GM19397 (cell line): ENCODE data around the gene TOM1L2.
"Not testable (repeated sequence)": the region's sequence is repeated elsewhere in the genome, so short reads cannot be mapped to it uniquely, and the experiment has no call there.

Source experiments
- ATAC-seq: cut with Tn5 transposase; IDR thresholded peaks from one replicate; pipeline ENCODE4 v1.9.1; 2021; ENCODE audit warnings: mild to moderate bottlenecking, moderate library complexity; ENCODE audit not compliant: unreplicated experiment

TOM1L2 gene

DNA sequence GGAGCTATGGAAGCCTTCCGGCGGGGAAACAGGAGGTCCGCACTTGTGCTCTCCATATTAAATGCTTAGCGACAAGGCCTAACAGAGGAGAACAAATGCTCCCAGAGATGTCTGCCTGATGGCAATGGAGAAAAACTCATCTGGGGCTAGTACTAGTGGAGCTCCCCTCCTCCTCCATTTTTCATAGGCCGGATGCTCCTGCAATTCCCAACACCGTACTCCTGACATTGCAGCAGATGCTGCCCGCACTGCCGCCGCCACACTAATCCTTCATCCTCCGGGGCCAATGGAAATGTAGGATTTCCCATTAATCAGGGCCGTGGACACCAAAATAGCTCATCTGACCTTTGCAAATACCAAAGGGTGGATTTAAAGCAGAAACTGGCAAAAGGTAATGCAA, 27.5 kb downstream of the TOM1L2 start:
- ATAC-seq, result no peak

- ATAC-seq, result no peak
These were observed 28.0 kb downstream of the TOM1L2 start for GRCh38 chr17:17944242-17944641.

- no peak for ATAC-seq
These were observed 28.8 kb downstream of the TOM1L2 start for GRCh38 chr17:17943281-17943984.

- no peak for ATAC-seq
These were observed 29.4 kb downstream of the TOM1L2 start for GRCh38 chr17:17942846-17943245.

DNA sequence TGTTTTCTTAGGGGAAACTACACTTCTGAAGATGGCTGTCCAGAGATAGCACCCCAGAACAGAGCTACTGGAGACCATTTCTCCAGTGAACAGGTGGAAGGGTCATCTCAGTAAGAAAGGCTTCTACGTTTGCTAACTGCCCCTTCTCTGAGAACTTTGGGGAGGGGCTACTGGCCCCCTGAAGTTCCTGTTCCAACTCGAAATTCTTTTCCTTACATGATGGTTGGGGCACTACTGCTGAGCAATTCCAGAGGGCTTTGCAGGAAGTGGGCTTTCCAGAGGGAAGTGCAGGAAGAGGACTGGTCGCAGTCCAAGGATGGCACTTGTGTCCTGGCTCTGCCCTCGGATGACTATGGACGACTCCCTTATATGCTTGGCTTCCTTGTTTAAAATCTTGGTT, 31.2 kb downstream of the TOM1L2 start:
- no peak for ATAC-seq

DNA sequence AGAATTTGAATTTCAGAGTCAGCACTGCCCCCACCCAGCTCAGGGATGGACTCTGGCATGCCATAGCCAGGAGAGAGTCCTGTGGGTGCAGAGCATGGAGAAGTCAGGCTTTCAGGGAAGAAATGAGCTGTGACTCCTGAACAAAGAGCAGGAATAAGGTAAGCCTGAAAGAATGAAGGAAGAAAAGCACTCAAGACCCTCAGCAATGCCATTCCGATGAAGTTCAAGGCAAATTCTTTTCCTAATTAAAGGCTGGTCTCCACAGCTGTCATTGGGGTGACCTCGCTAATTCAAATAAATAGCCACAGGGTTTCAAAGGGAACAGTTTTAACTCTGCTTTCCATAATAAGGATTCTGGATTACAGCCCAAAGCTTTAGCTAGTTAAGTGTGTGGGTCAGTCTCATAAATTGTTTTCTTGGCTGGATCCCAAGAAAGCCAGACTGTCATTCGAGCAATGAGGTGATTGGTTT, 31.7 kb downstream of the TOM1L2 start:
- ATAC-seq, result no peak

- ATAC-seq, result not testable (repeated sequence)
These were observed 32.3 kb downstream of the TOM1L2 start for GRCh38 chr17:17939941-17940340.

- no peak for ATAC-seq
These were observed 33.7 kb downstream of the TOM1L2 start for GRCh38 chr17:17938388-17939107.

- no peak for ATAC-seq
These were observed 34.2 kb downstream of the TOM1L2 start for GRCh38 chr17:17937958-17938357.

DNA sequence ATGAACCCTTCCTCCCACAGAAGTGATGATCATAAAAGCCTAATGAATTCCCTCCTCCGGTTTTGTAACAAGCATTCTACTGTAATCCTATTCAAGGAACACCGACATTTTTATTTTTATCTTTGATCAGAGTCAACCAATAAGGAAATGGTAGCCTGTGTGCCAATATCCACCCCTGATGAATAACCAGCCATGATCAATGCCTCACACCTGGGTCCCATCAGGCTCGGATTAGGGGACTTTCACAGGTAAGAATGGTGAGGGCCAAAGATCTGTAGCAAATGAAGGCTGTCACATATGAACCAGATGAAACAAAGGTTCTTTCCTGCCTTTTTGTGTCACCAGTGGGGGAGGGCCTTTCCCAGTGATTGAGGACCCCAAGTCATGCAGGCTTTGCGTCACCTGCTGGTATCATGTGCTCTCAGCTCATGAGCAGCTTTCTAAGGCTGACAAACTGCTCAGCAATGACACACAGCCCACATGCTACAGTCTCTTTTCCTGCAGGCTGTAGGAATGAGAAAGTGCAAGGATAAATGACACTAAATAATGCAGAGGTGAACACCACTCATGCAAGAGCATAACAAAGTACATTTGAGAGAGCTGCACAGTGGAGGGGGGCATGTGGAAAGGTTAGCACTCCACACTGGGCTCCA, 34.9 kb downstream of the TOM1L2 start:
- no peak for ATAC-seq

- no peak for ATAC-seq
These were observed 36.6 kb downstream of the TOM1L2 start for GRCh38 chr17:17935321-17936271.

DNA sequence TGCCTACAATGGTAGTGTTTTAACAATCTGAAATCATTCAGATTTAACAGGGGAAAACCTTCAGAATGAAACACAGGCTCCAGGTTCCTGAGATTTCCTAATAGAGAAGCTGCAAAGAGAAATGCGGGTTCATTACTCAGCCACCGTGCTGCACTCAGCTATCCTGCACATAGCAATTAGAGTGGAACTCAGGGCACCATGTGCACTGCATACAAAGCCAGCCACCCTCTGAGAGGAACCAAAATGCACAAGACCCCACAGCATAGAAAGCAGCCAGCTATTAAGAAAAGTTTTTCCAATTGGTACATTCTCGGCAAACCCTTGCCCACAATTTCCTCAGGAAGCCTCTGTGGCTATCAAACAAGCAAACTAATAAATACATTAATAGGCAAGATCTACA, 37.4 kb downstream of the TOM1L2 start:
- ATAC-seq, result no peak

DNA sequence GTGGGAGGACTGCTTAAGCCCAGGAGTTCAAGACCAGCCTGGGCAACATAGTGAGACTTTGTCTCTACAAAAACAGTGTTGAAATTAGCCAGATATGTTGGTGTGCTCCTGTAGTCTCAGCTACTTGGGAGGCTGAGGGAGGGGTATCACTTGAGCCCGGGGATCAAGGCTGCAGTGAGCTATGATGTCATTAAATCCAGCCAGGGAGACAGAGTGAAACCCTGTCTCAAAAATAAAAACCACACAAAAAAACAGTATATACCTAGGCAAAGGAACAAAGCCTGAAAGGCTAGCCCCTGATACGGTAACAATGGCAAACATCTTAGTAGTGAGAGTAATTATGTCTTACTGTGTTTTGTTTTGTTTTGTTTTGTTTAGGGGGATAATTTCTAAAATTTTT, 38.0 kb downstream of the TOM1L2 start:
- no peak for ATAC-seq

DNA sequence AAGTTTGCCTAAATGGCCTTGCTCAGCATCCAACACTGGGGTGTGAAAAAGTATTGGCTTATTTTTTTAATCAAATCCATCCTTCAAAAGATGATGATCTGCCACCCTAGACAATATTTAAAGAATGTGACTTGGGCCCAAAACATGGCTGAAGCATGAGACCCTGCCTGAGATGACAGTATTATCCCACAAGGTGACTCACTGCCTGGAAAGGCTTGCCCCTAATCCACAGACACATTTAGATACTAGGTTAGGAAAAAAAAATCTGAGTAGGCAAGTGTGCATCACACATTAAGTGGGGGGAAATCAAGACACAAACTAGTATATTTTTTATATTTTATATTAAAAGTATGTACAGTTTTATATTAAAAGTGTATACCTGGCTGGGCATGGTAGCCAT, 38.4 kb downstream of the TOM1L2 start:
- ATAC-seq, result no peak

DNA sequence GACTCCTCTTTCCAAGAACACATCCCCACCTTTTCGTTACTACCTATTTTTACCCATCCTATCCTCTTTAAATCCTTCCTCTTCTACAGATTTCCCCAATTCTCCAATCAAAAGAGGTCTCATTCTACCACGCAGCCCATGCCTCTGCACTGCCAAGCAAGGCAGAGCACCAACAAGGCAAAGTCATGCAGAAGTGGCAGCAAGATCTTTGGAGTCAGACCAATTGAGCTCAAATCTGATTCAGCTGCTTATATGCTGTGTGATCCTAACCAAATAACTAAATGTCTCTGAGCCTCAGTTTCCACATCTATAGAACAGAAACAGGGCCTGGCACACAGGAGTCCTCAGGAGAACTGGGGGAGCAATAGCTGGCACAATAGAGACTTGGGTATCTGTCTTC, 41.0 kb downstream of the TOM1L2 start:
- no peak for ATAC-seq

DNA sequence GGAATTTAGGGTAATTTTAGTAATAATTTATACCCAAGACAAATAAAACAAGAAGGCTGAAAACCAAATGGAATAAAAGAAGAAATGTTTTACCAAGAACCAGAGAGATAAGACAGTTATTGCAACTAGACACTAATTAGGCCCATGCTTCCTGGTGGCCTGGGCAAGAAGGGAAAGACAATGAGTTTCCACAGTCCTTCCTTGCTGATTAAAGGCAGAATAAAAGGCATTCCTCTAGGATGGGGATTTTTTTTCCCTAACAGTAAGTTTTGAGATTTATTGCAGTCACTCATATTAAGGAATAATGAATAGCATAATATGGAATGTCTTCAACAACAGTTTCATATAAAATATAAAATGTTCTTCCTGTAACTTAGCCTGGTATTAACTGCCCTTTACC, 41.5 kb downstream of the TOM1L2 start:
- no peak for ATAC-seq

- no peak for ATAC-seq
These were observed 42.4 kb downstream of the TOM1L2 start for GRCh38 chr17:17929655-17930380.

DNA sequence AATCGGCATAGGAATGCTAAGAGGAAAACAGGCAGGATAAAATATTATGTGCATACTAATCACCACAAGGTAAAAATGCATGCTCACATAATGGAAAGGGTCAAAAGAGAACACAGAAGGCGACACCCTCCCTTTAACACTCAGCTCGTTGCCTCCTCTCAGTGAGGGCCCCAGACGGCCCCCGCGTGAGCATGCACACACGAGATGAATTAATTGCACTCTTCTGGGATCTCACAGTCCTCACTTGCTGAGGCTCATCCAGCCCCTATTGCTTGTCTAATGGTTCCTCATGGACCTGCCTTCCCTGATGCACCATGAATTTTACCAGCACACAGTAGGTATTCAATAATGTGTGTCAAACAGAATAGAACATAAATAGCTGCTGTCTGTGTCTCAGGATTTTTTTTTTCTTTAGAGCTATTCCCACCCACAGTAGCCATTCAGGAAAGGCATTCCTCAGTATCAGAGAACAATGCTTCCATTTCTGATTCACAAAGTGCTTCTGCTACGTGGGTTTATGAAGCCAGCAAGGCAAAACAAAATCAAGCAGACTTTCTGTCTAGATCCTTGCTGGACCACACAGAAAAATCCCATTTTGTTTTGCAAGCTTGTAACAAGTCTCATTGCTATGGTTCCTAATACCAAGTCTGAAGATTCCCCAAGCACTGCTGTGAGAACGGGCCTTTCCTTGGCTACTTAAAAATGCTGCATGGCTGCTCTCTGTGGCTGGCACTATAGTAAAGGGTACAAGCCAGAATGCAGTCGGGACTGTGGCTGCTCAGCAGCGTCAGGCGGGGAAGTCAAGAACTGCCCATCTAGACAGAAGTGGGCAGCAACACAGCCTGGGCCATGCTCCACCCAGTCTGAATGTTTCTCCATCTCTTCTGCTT, 43.6 kb downstream of the TOM1L2 start:
- no peak for ATAC-seq

DNA sequence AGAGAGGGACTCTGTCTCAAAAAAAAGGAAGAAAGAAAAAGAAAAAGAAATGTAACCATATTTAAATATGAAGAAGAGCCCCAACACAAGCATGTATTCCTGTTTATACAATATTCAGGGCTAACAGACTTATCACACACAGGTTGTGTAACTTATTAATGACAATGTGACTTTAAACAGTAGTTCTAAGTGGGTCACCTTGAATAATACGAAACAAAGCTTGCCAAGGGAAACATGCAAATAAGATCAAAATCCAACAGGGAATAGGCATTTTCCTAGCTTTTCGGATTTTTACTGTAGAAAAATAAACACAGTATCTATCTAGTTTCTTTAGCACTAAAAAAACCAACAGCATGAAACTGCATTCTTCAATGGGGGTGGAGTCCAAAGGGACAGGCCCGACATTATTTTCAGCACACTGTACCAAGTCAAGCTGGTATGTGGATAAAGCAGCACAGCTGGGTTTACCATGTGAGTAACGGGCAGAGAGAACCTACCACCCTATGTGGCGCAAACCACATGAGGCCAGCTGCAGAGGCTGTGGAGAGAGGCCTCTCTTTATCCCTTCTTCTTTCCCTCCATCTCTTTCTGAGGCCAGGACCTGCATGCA, 45.3 kb downstream of the TOM1L2 start:
- ATAC-seq, result no peak
